ENCODE measurements around the gene FREM2. TPM values are rescaled to one million over a fixed set of nuclear protein-coding genes. Genes with fewer than 3 reads are reported as not detected.

Gene FREM2
- total and polyA plus RNA-seq, 2 donors (not counting 3 experiments of a cell fraction or from before 2014, with no cell fraction given), result under 0.01 TPM; not detected in 1

- Histone ChIP-seq H3K27me3 (ENCODE audit: control insufficient read depth in 2 of 2, insufficient read depth in 2 of 2, low read length in 2 of 2) (no peaks in the 10 kb centered on the region), H3K4me3 (replicated peaks in 1 of 3; ENCODE audit: insufficient read depth in 1 of 3, low read depth in 1 of 3, low read length in 3 of 3) (no peak overlapping the region), H3K9ac (replicated peaks; ENCODE audit: extremely low read depth, insufficient read depth, low read length) (no peak overlapping the region), H4K20me1 (replicated peaks; ENCODE audit: control insufficient read depth, extremely low read depth, insufficient read depth, low read length) (no peaks in the 10 kb centered on the region), H3K4me2 (ENCODE audit: insufficient read depth, low read length) (no peak overlapping the region), H3K9me3 (replicated peaks; ENCODE audit: control insufficient read depth, insufficient read depth, low read length) (no peaks in the 10 kb centered on the region), H3K79me2 (ENCODE audit: control insufficient read depth, insufficient read depth, low read length) (no peaks in the 10 kb centered on the region), H3K27ac (ENCODE audit: insufficient read depth, low read depth, low read length) (no peak overlapping the region), H3K9me1 (replicated peaks; ENCODE audit: control insufficient read depth, extremely low read depth, insufficient read depth, low read length) (no peaks in the 10 kb centered on the region), H3K4me1 (ENCODE audit: control insufficient read depth, extremely low read depth, insufficient read depth, low read length) (no peaks in the 10 kb centered on the region), H2AFZ (ENCODE audit: low read depth, low read length) (no peak overlapping the region), H3K36me3 (ENCODE audit: control insufficient read depth in 2 of 2, extremely low read depth in 1 of 2, insufficient read depth in 2 of 2, low read length in 2 of 2) (no peaks in the 10 kb centered on the region)
- FAIRE-seq, result no peak
- CTCF ChIA-PET, result interaction anchor here (0.6 kb wide), 1 partner anchor 252 kb away, joined by 3 read pairs; no protein-coding TSS in a partner anchor
- BruUV-seq (replicated peaks), result no TSS peak
- dilution Hi-C loops (cut with MboI; ENCODE audit: extremely low pct_ligation_motif_present, low sequenced_read_pairs), result no loop called here
- no peak for TF ChIP-seq MAX (IDR thresholded peaks at IDR 0.05; ENCODE audit: insufficient read depth, insufficient read length)
- no peak for TF ChIP-seq EZH2 (IDR thresholded peaks at IDR 0.05; ENCODE audit: borderline replicate concordance, low read depth, low read length, severe bottlenecking)
- TF ChIP-seq FOS (IDR thresholded peaks at IDR 0.05; ENCODE audit: borderline replicate concordance, insufficient read depth, low read length), result no peak
- no peak for TF ChIP-seq POLR2AphosphoS5 (IDR thresholded peaks at IDR 0.05; ENCODE audit: insufficient read depth, low read depth, low read length)
- TF ChIP-seq GATA2 (IDR thresholded peaks at IDR 0.05; ENCODE audit: insufficient read depth, insufficient read length, low read depth, low read length), result no peak
- no peak for TF ChIP-seq JUN (IDR thresholded peaks at IDR 0.05; ENCODE audit: borderline replicate concordance, insufficient read depth, insufficient read length, low read depth)
- TF ChIP-seq MYC (IDR thresholded peaks at IDR 0.05; ENCODE audit: low read depth, low read length), result no peak
- TF ChIP-seq POLR2A (IDR thresholded peaks at IDR 0.05; ENCODE audit: low read depth, low read length), result no peak
- TF ChIP-seq, protein P1, sequence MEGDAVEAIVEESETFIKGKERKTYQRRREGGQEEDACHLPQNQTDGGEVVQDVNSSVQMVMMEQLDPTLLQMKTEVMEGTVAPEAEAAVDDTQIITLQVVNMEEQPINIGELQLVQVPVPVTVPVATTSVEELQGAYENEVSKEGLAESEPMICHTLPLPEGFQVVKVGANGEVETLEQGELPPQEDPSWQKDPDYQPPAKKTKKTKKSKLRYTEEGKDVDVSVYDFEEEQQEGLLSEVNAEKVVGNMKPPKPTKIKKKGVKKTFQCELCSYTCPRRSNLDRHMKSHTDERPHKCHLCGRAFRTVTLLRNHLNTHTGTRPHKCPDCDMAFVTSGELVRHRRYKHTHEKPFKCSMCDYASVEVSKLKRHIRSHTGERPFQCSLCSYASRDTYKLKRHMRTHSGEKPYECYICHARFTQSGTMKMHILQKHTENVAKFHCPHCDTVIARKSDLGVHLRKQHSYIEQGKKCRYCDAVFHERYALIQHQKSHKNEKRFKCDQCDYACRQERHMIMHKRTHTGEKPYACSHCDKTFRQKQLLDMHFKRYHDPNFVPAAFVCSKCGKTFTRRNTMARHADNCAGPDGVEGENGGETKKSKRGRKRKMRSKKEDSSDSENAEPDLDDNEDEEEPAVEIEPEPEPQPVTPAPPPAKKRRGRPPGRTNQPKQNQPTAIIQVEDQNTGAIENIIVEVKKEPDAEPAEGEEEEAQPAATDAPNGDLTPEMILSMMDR (IDR thresholded peaks at IDR 0.05; ENCODE audit: extremely low read depth in 1 of 2, insufficient read depth in 1 of 2, low read depth in 1 of 2, low read length in 2 of 2), result no peak
- no peak for DNase-seq (ENCODE audit: low read depth, low spot score)
- intact Hi-C loops (cut with micrococcal nuclease), result no loop called here
- POLR2A ChIA-PET, result no interaction called here
These were observed 31.5 kb downstream of the FREM2 start for GRCh38 chr13:38718374-38718773.

All from endothelial cell of umbilical vein (primary cell).